ENCODE data around the gene SLC49A3. TPM values are rescaled to one million over a fixed set of nuclear protein-coding genes. Genes with fewer than 3 reads are reported as not detected.
"Not testable (repeated sequence)": the region's sequence is repeated elsewhere in the genome, so short reads cannot be mapped to it uniquely, and the experiment has no call there.

The SLC49A3 gene
- total RNA-seq, 2 donors from 2014 or later: 15.1 to 16.4 TPM

DNA sequence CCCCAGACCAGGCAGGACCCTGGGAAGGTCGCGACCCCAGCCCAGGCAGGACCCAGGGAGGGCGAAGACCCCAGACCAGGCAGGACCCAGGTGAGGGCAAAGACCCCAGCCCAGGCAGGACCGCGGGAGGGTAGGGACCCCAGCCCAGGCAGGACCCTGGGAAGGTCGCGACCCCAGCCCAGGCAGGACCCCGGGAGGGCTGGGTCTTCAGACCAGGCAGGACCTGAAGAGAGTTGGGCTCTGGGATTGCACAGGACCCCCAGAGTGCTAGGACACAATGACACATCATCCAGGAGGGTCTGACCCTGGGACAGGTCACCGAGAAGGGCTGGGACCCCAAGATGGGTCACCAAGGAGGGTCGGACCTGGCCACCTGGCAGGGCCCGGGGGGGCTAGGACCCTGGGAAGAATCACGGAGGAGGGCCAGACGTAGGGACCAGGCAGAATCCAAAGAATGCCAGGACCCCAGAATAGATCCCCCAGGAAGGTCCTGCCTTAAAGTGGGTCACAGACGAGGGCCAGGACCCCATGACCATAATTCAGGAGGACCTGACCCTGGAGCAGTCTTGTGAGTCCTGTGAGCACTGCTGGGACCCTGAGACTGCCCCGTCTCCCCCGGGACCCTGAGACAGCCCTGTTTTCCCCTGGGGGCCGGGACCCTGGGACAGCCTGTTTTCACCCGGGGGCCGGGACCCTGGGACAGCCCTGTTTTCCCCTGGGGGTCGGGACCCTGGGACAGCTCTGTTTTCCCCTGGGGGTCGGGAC lies 18.1 kb upstream of the SLC49A3 start:
- 72 to 81% methylated on average over 13 to 21 of the region's 21 CpGs for WGBS, 2 experiments (ENCODE audit: insufficient coverage in 1 of 2, insufficient read length in 1 of 2)
- H3K36me3 Mint-ChIP-seq (ENCODE audit: low read depth): peaks cover 27% of the 10 kb centered on the region
- TF ChIP-seq, protein P1, sequence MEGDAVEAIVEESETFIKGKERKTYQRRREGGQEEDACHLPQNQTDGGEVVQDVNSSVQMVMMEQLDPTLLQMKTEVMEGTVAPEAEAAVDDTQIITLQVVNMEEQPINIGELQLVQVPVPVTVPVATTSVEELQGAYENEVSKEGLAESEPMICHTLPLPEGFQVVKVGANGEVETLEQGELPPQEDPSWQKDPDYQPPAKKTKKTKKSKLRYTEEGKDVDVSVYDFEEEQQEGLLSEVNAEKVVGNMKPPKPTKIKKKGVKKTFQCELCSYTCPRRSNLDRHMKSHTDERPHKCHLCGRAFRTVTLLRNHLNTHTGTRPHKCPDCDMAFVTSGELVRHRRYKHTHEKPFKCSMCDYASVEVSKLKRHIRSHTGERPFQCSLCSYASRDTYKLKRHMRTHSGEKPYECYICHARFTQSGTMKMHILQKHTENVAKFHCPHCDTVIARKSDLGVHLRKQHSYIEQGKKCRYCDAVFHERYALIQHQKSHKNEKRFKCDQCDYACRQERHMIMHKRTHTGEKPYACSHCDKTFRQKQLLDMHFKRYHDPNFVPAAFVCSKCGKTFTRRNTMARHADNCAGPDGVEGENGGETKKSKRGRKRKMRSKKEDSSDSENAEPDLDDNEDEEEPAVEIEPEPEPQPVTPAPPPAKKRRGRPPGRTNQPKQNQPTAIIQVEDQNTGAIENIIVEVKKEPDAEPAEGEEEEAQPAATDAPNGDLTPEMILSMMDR (conservative IDR thresholded peaks at IDR 0.05): no peak
- H3K27me3 Mint-ChIP-seq (ENCODE audit: insufficient read depth): peaks cover 15% of the 10 kb centered on the region
- peak overlapping the region; percentile 89 for H3K4me3 ChIP-seq (ENCODE audit: low read length)
- H3K27me3 ChIP-seq (ENCODE audit: control insufficient read depth, insufficient read depth, low read length, poor library complexity, severe bottlenecking): peaks cover 6% of the 10 kb centered on the region
- peaks cover 10% of the 10 kb centered on the region for H3K9me3 Mint-ChIP-seq
- H3K4me1 ChIP-seq (ENCODE audit: control insufficient read depth, insufficient read depth, low read length): no peaks in the 10 kb centered on the region
- H3K27ac ChIP-seq (ENCODE audit: low read depth, low read length): no peak overlapping the region
- peak overlapping the region; percentile 96 for H3K9ac ChIP-seq (ENCODE audit: extremely low read depth, low read length, poor library complexity, severe bottlenecking)
- no peak overlapping the region for H3K27ac Mint-ChIP-seq
- peak overlapping the region; percentile 49 for H3K4me3 Mint-ChIP-seq
- no peaks in the 10 kb centered on the region for H3K4me1 Mint-ChIP-seq
- no peaks in the 10 kb centered on the region for H3K9me3 ChIP-seq (ENCODE audit: control insufficient read depth, low read length)
- DNase-seq: no peak
- H3K36me3 ChIP-seq (ENCODE audit: control insufficient read depth, insufficient read depth, low read length): peaks cover 31% of the 10 kb centered on the region

DNA sequence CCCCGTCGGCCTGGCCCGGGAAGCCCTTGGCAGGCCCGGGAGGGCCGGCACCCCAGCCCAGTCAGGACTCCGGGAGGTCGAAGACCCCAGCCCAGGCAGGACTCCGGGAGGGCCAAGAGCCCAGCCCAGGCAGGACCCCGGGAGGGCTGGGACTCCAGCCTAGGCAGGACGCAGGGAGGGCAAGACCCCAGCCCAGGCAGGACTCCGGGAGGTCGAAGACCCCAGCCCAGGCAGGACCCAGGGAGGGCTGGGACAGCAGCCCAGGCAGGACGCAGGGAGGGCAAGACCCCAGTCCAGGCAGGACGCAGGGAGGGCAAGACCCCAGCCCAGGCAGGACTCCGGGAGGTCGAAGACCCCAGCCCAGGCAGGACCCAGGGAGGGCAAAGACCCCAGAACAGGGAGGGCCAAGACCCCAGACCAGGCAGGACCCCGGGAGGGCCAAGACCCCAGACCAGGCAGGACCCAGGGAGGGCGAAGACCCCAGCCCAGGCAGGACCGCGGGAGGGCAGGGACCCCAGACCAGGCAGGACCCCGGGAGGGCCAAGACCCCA lies 17.2 kb upstream of the SLC49A3 start:
- H3K4me1 ChIP-seq (ENCODE audit: control insufficient read depth, insufficient read depth, low read length); H3K27ac Mint-ChIP-seq; DNase-seq; H3K4me1 Mint-ChIP-seq; H3K9me3 ChIP-seq (ENCODE audit: control insufficient read depth, low read length); H3K9me3 Mint-ChIP-seq; H3K27me3 ChIP-seq (ENCODE audit: control insufficient read depth, insufficient read depth, low read length, poor library complexity, severe bottlenecking): not testable (repeated sequence)
- Mint-ChIP-seq H3K27me3 (ENCODE audit: insufficient read depth) (peaks cover 16% of the 10 kb centered on the region), H3K4me3 (peak overlapping the region; percentile 53), H3K36me3 (ENCODE audit: low read depth) (peaks cover 26% of the 10 kb centered on the region)
- WGBS, 2 experiments (ENCODE audit: insufficient coverage in 1 of 2, insufficient read length in 1 of 2): 1 to 6% methylated on average over 14 to 21 of the region's 21 CpGs
- peak overlapping the region; percentile 96 for H3K9ac ChIP-seq (ENCODE audit: extremely low read depth, low read length, poor library complexity, severe bottlenecking)
- H3K36me3 ChIP-seq (ENCODE audit: control insufficient read depth, insufficient read depth, low read length): peaks cover 29% of the 10 kb centered on the region
- peak overlapping the region; percentile 89 for H3K4me3 ChIP-seq (ENCODE audit: low read length)
- peak overlapping the region; percentile 97 for H3K27ac ChIP-seq (ENCODE audit: low read depth, low read length)

DNA sequence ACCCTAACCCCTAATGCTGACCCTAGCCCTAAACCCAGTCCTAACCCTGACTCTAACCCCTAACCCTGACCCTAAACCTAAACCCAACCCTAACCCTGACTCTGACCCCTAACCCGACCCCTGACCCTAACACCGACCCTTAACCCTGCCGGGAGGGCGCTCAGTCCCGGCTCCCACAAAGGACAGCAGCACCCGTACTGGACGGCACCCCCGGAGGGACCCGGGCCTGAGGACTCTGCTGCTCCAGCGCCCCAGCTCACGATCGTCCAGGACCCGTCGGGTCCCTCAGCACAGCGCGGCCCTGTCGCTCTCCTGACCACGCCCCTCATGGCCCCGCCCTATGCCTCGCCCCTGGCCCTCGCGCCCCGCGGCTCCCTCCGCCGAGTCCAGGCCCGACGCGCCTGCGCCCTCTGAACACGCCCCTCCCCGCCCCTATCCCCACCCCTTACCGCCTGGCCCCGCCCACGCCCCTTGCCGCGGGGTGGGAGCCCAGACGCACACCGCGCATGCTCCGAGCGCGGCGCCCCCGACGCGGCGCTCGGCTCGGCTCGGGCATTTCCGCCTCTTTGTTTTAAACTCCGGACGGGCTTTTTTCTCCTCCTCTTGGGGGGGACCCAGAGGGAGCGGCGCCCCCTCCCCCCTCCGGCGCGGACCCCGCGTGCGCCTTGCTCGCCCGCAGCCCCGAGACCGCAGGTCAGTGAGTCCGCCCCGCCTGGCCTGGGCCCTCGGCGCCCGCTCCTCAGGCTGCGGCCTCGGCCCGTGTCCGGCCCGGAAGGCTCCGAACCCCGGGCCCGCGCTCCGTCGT lies 16.5 kb upstream of the SLC49A3 start, which contains the start of gene PCGF3:
Gene PCGF3, plus strand, starts transcription at position 555 of the 805 bp plus-strand sequence. CDS start 27,849 bp downstream, outside the sequence.
- Histone ChIP-seq H3K9ac (ENCODE audit: extremely low read depth, low read length, poor library complexity, severe bottlenecking) (peak within 1 kb of the TSS; percentile 96), H3K36me3 (ENCODE audit: control insufficient read depth, insufficient read depth, low read length) (peaks cover 25% of the 10 kb centered on the region), H3K4me1 (ENCODE audit: control insufficient read depth, insufficient read depth, low read length) (no peaks in the 10 kb centered on the region), H3K4me3 (ENCODE audit: low read length) (peak within 1 kb of the TSS; percentile 89), H3K9me3 (ENCODE audit: control insufficient read depth, low read length) (no peaks in the 10 kb centered on the region), H3K27ac (ENCODE audit: low read depth, low read length) (peak within 1 kb of the TSS; percentile 97), H3K27me3 (ENCODE audit: control insufficient read depth, insufficient read depth, low read length, poor library complexity, severe bottlenecking) (peaks cover 6% of the 10 kb centered on the region)
- Mint-ChIP-seq H3K27ac (peak within 1 kb of the TSS; percentile 21), H3K9me3 (peaks cover 10% of the 10 kb centered on the region), H3K36me3 (ENCODE audit: low read depth) (peaks cover 19% of the 10 kb centered on the region), H3K27me3 (ENCODE audit: insufficient read depth) (peaks cover 19% of the 10 kb centered on the region), H3K4me1 (no peaks in the 10 kb centered on the region), H3K4me3 (peak within 1 kb of the TSS; percentile 53)
- TF ChIP-seq, protein P1 (conservative IDR thresholded peaks at IDR 0.05): no peak
- 0 to 3% methylated on average over 23 to 82 of the region's 82 CpGs for WGBS, 2 experiments (ENCODE audit: insufficient coverage in 1 of 2, insufficient read length in 1 of 2)
- peak; percentile 99 for DNase-seq
